HG03460 (cell line): ENCODE results near the gene KLHL30.

Source experiments
- ATAC-seq: cut with Tn5 transposase; IDR thresholded peaks from one replicate; pipeline ENCODE4 v1.9.1; 2021; ENCODE audit not compliant: unreplicated experiment

The KLHL30 gene

GRCh38 chr2:238130111-238130695 lies 8.3 kb upstream of the KLHL30 start:
- no peak for ATAC-seq

GRCh38 chr2:238130696-238131628 lies 7.5 kb upstream of the KLHL30 start:
- no peak for ATAC-seq

DNA sequence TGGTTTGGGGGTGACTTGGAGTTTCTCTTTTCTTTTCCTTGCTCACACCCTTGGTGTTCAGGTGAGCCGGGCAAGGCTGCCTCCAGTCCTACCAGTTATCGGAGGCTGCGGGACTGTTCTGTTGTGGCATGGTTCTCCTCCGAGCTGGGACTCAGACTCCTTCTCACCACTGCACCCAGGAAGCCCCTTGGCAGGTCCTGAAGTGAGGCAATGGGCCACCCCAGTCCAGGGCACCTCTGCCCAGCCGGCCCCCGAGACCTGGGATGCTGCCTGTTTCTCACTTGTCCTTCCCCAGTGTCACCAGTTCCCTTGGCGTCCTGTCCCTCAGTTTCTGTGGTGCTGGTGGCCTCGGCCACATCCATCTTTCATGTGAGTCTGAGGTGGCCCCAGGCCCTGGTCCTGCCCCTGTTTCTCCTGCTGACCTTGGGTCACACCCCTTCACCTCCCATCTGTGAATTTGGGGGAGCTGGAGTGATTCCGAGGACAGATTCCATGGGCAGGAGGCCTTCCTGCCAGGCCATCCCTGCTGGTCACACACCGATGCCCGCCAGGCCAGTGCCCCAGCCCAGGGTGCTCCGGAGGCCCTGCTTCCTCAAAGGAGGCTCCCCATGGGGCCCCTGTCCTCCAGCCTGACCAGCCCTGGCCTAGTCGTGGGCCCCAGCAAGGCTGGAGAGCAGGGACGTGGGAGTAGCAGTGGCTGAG lies 6.6 kb upstream of the KLHL30 start:
- ATAC-seq = no peak

GRCh38 chr2:238132463-238133450 lies 5.7 kb upstream of the KLHL30 start:
- ATAC-seq = no peak

DNA sequence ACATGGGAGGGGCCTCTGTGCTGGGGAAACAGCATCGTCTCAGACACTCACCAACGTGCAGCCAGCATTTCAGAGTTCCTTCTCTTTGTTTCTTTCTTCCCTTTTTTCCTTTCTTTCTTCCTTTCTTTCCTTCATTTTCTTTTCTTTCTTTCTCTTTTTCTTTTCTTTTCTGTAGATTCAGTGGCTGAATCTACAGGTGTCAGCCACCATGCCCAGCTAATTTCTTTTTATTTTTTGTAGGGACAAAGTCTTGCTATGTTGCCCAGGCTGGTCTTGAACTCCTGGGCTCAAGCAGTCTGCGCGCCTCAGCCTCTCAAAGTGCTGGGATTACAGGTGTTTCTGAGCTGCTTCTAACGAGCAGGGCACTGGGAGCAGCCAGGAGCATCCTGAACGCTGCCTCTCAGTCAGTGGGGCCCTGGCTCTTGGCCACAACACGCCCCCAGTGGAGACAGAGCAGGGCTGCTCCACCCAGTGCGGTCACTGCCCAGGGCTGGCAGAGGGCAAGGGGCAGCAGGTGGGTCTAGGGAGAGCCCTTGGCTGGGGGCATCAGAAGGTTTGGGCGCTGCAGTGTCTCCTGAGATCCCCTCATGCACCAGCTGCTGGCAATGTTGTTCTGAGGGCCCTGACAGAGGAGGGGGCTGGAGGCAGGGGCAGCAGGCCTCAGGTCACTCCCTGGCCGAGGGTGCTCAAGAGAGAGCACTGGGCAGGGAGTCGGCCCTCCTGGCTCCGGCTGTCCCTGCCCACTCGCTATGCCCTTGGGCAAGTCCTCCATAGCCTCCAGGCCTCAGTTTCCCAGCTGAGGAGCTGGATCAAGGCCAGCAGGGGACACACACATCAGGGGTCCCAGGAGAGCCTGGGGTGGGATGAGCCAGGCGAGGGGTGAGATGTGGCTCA lies 4.7 kb upstream of the KLHL30 start:
- ATAC-seq = no peak

- ATAC-seq = no peak
Measured at GRCh38 chr2:238134393-238134785, 4.1 kb upstream of the KLHL30 start.

DNA sequence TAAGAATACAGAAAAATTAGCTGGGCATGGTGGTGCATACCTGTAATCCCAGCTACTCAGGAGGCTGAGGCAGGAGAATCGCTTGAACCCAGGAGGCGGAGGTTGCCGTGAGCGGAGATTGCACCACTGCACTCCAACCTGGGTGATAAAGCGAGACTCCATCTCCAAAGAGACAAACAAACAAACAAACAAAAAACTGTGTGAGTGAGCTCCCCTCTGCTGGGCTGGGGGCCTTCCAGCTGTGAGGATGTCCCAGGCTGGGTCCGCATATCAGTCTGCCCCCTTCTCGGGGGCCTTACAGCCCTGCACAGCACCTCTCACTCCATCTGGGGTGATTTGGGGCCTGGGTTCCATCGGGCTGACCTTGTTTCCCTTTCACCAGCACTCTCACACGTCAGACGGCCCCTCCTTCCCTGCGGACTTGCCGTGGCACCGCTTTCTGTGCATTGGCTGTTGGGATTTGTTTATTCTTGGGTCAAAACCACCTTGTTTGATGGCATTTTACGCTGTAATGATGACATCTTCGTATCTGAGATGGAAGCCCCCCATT lies 2.8 kb upstream of the KLHL30 start:
- no peak for ATAC-seq

- ATAC-seq = no peak
Measured at GRCh38 chr2:238136820-238137537, 1.5 kb upstream of the KLHL30 start.

GRCh38 chr2:238137885-238138284 lies 583 bp upstream of the KLHL30 start:
- no peak for ATAC-seq

GRCh38 chr2:238139196-238140039 lies 950 bp downstream of the KLHL30 start:
- no peak for ATAC-seq

- no peak for ATAC-seq
Measured at GRCh38 chr2:238140040-238140439, 1.6 kb downstream of the KLHL30 start.

DNA sequence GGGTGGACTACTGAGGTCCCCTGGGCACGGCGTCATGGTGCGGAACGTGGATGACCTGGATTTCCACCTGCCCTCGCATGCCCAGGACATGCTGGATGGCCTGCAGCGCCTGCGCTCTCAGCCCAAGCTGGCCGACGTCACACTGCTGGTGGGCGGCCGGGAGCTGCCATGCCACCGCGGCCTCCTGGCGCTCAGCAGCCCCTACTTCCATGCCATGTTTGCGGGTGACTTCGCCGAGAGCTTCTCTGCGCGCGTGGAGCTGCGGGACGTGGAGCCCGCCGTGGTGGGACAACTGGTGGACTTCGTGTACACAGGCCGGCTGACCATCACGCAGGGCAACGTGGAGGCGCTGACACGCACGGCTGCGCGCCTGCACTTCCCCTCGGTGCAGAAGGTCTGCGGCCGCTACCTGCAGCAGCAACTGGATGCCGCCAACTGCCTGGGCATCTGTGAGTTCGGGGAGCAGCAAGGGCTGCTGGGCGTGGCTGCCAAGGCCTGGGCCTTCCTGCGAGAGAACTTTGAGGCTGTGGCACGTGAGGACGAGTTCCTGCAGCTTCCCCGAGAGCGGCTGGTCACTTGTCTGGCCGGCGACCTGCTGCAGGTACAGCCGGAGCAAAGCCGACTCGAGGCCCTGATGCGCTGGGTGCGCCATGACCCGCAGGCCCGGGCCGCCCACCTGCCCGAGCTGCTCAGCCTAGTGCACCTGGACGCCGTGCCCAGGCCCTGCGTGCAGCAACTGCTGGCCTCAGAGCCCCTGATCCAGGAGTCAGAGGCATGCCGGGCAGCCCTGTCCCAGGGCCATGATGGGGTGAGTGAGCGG lies 2.5 kb downstream of the KLHL30 start:
- no peak for ATAC-seq

- no peak for ATAC-seq
Measured at GRCh38 chr2:238141541-238142318, 3.3 kb downstream of the KLHL30 start.

GRCh38 chr2:238142382-238143205 lies 4.1 kb downstream of the KLHL30 start:
- no peak for ATAC-seq

- no peak for ATAC-seq
Measured at GRCh38 chr2:238143239-238143951, 4.9 kb downstream of the KLHL30 start.
